ENCODE data around the gene CSMD2.

- TF ChIP-seq POLR2A (IDR thresholded peaks at IDR 0.05) = no peak
- no peak for TF ChIP-seq CTCF (IDR thresholded peaks at IDR 0.05)
- no peak for TF ChIP-seq EP300 (IDR thresholded peaks at IDR 0.05)
These were observed 521.8 kb downstream of the CSMD2 start for GRCh38 chr1:33643216-33643615.
